ENCODE data around the gene TPK1.
"Not testable (repeated sequence)": the region's sequence is repeated elsewhere in the genome, so short reads cannot be mapped to it uniquely, and the experiment has no call there.

Gene TPK1

DNA sequence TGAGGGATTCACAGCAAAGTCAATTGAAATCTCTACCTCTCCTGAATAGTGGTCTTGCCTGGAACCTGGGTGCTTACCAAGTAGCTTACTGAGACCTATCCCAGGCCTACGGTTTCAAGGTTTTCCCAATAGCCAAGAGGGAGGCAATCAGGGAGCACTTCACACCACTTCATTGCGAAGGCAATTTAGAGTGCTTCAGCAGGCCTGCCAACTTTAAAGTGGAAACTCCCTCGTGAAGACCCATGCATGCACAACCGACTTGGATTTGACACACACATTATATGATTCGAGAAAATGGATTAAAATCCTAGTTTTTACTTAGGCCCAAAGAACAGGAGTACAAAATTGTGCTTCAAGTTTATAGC, 380.8 kb downstream of the TPK1 start:
- DNase-seq = no peak

DNA sequence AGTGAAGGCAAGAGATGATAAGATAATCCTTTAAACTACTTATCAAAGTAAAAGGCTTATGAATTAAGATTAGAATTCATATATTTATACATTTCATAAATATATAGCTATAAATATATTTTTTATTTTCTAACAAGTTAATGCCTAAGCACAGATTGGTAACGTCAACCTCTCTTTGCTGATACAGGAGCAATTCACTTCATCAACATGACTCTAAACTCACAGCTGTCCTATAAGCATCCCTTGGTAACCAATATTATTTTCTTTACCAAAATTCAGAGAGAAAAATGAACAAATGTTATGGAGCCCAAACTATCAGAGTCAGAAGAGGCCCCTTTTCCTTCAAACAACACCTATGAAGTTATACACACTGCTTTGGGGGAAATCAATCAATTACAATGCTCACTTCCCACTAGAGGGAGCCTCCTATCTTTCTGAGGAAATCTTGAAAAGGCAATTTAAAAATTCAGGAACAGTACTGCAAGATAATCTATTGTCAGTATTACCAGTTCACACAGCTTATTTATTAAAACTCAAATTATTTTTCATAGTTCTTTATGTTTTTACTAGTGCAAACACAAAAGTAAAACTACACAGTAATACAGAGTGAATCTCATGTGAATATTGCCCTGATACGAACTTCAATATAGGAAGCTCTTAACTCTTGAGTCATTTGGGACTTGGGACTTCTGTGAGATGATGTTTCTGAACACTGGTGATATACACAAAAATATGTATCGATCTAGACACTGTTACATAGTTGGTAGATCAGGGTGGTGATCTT, 381.4 kb downstream of the TPK1 start:
- no peak for DNase-seq

DNA sequence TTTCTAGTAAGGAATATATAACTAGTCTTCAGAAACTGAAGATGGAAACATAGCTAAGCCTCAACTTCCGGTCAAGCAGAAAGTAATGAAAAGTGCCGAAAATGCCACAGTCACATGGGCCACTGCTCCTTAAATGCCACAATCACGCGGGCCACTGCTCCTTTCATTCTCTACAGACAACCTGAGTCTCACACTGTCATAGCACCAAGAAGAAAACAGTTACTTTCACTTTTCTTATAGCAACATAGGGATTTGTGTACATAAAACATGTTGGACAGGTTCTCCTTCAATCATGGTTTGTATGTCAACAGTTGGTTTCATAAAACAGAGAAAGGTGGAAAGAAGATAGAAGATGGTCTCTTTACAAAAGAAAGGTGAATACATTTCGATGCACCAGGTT, 383.8 kb downstream of the TPK1 start:
- no peak for DNase-seq

DNA sequence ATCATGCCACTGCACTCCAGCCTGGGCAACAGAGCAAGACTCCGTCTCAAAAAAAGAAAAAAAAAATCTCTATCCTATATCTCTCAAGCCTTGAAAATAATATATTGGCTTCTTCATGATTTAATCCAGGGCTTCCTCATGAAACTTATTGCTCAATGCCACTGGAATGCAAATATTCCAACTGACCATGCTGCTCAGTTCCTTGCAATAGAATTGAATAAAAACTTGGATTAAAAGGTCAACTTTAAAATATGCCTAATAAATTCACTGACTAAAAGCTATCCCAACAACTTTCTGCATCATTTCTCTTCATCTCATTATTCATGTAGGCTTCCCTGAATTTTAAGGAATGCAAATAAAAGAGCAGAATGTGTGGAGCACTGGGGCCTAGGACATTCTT, 390.3 kb downstream of the TPK1 start:
- no peak for DNase-seq

DNA sequence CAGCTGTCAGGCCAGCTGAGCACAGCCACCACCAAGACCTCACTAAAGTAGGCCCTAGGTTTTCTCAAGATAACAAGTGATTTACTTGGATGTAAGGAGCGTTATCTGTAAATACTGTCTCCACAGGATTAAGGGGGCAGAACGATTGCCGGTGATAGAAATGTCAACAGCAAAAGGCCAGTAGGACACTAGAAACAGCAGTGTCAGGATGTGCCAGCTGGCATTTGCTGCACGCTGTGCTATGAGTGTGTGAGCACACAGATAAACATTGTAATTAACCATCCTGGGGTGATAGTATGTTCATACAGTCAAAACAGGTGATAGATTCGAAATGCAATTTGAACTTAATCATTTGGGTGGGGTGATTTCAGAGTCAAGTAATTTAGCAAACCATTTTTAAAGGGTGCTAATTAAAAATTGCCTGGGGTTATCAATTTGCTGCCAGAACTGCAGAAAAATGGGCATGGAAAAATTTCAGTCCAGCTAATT, 396.1 kb downstream of the TPK1 start:
- no peak for DNase-seq

DNA sequence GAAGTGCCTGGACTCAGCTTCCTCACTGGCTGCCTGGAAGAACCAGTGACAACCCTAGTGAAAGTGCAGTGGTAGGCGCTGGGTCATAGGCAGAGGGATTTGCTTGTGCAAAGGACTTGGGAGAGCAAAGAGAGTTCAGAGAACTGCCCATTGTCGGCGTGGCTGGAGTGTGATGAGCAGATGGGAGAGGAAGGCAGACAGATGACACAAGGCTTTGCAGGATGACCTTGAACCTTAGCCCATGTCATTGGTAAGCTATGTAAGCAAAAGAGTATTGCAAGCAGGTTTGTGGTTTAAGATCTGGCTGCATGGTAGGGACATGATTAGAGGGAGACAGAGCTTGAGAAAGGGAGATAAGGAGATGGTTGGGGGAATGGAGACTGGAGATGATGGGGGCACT, 397.1 kb downstream of the TPK1 start:
- DNase-seq = no peak

DNA sequence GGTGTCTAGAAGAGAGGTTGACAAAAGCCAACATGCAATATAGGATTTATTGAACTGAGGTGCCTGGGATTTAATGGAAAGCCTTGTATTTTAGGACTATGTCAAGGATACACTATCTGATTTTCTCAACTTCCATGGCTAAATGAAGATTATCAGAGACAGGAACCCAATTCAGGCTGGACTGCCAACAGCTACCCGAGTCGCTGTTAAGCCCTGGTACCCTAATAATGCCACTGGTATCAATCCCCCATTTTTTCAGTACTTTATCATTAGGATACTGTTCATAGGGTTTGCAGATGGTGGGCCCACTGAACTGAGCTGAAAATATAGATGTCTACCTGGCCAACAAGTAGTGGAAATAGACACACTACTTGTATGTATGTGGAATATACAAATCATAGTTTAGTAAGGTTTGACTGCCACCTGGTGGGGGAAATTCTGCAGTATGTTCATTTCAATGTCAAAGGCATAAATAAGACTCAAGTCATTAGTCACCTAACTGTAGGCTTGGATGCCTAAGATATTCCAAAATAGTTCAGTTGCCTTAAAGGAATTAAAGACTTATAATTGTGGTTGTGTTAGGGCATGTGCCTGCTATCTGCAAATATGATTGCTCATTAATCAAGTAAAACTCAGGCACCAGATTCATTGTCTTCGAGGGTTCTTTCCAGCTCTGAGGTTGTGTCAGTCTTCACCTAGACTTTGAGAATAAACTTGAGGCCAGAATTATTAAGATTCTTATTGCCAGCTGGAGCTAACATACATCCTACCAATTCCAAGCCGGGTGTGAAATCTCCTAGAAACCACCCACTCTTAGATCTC, 398.3 kb downstream of the TPK1 start:
- no peak for DNase-seq

DNA sequence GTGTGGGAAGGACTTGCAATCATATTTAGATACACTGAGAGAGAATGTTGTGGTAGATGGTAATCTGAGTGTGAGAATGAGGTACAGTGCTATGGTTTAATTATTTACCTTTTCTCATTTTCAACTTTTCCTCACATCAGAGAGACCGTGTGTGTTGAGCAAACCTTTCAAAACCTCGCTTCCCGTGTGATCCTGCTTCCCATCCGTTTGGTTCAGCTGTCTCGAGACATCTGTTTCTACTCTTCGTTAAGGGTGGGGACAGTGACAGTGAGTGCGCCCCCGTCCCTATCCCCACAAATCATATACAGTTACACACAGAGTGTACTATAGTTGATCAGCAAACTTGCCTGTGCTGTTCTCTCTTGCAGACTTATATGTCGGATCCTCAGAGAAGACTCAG, 399.4 kb downstream of the TPK1 start:
- DNase-seq = no peak

DNA sequence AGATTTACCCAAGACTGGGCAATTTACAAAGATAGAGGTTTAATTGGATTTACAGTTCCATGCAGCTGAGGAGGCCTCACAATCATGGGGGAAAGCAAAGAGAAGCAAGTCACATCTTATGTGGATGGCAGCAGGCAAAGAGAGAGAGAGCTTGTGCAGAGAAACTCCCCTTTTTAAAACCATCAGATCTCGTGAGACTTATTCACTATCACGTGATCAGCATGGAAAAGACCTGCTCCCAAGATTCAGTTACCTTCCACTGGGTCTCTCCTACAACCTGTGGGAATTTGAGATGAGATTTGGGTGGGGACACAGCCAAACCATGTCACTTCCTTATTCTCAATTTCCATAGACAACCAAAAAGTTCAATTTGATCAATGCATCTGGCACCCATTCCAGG, 407.4 kb downstream of the TPK1 start:
- DNase-seq = no peak

DNA sequence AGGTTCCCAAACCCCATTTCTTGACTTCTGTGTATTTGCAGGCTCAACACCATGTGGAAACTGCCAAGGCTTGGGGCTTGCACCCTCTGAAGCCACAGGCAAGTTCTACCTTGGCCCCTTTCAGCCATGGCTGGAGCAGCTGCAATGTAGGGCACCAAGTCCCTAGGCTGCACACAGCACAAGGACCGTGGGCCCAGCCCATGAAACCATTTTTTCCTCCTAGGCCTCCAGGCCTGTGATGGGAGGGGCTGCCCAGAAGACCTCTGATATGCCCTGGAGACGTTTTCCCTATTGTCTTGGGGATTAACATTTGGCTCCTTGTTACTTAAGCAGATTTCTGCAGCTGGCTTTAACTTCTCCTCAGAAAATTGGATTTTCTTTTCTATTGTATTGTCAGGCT, 408.3 kb downstream of the TPK1 start:
- DNase-seq = not testable (repeated sequence)

DNA sequence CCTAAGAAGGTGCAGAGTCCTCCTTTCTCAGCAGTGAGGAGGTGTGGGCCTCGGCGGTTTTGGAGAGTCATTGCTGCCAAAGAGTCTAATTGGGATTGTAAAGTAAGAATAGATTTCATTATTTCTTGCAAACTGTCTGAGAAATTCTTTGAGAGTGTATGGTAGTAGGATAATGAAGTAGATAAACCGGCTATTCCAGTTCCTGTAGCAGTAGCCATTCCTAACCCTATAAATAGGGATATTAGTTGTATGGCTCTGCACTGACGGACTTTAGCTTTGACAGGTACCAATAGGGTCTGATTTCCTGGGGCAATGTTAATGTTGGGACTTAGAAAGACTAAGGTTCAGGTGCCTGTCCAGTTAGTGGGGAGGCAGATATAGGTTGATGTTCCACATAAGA, 416.9 kb downstream of the TPK1 start:
- DNase-seq = not testable (repeated sequence)

DNA sequence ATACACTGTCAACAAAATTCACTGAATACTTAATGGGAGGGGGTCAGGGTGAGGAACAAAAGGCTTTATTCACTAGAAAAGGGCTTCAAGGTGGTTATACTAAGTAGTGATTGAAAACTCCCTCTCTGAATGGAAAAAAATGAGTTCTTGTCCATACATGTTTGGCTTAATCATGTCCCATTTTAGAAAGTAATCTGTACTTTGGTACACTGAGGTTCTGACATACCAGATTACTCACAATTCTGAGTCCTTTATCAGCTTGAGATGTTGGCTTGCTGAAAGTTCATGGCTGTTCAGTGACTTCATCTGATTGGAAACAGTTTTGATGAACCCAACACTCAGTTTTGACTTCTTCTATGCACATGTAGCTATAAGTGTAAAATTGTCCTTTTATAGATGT, 419.5 kb downstream of the TPK1 start:
- no peak for DNase-seq

DNA sequence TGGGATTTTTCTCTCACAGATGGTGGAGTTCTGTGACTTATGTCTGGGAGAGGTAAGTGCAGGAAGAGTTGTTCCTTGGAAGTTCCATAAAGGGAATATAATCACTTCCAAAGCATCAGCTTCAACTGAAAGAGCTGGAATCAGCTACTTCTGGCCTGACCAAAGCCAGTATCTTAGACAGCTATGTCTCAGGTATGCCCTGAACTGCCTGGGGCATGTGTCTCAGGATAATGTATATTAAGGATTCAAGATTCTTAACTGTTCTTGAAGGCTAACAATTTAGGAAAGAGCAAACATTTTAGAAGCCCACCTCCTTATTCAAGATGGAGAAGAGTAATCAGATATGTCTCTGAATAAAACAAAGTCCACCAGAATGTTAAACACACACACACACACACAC, 420.0 kb downstream of the TPK1 start:
- no peak for DNase-seq

DNA sequence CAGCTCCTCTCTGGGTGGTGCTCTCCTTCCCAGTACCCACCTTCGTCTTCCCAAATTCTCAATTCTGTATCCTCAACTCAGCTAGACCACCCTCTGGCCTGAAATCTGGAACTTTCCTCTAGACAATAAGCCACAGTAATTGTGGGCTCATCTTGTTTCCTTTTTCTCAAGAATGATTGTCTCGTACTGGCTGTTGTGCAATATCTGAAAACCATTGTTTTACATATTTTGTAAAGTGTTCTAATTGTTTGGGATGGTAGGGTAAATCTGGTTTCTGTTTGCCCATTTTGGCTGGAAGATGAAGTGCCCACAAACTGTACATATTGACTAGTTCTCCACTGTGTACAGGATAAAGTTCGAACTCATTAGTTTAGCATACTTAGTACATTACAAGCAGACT, 421.0 kb downstream of the TPK1 start:
- DNase-seq = no peak

DNA sequence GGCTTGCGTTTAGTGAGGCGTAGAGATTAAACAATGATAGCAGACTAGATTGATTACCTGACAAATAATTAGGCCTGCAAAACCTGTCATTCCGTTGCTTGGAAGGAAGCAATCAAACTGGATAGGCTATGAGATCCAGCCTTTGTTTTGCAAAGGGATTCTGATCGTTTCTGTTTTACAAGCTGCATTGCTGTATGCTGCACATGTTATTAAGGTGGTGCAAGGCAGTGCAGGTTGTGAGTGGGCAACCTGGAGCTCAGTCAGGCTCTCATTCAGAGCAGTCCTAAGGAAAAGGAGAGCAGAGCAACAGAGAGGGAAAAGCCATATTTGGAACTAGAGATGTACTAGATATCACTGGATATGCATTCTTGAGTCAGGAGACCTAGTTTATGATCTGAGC, 425.4 kb downstream of the TPK1 start:
- DNase-seq = no peak

DNA sequence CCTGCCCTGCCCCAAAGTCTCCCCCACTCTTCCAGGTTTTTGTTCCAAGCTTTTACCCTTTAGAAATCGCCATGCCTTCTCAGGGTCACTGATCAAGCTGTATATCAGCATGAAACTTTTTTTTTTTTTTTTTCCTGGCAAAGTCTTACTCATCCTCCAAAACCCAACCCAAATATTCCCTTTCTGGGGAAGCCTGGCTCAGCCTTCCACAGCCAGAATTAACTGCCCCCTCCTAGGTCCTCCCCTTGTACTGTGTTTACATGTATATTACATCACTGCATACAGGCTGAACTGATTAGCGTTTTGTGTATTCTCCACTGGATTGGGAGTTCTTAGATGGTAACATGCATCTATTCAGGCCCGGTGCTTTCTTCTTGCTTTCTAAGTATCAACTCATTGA, 427.7 kb downstream of the TPK1 start:
- DNase-seq = no peak

DNA sequence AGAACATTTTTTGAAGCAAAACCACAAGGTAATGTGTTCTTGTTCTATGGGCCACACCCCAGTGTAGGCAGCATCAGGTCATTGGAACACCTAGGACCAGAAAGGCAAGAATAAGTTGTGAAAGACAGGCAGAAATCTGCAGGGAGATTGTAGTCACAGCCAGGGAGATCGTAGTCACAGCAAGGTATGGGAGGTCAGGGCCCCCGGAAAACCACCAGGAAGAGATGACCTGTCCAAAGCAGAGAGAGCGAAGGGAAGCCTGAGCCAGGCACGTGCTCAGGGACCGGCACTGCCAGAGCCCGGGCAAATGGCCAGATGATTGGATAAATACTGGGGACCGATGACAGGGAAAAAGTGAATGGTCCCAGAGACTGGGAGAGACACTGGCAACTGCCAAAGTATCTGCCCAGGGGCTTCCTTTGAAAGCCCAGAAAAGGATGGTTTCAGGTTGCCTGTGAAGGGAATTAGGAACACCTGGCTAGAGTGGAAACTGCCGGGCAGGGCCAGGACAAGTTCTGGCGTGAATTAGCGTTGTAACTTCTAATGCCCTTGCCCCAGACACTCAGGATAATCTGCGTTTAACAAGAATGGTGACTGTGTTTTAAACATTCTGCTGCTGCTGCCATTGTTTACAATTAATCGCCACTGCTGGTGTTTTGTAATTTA, 428.5 kb downstream of the TPK1 start:
- DNase-seq = no peak

DNA sequence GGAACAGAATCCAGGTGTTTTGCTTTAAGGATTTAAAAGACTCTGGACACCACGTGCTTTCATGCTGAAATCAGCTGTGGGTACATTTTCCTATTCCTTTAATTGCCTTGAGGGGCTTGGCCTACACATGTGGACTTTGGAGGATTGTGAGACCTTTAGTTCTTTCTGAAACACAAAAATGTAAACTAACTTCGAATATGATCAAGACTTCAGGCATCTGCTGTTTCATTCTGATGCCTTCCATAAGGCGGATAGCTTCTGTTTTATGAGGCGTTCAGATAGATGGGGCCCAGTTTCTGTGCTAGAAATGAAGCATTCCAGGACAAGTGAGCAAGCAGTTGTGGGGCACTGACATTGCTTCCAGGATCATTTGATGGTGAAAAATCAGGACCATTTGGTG, 430.9 kb downstream of the TPK1 start:
- DNase-seq = no peak

DNA sequence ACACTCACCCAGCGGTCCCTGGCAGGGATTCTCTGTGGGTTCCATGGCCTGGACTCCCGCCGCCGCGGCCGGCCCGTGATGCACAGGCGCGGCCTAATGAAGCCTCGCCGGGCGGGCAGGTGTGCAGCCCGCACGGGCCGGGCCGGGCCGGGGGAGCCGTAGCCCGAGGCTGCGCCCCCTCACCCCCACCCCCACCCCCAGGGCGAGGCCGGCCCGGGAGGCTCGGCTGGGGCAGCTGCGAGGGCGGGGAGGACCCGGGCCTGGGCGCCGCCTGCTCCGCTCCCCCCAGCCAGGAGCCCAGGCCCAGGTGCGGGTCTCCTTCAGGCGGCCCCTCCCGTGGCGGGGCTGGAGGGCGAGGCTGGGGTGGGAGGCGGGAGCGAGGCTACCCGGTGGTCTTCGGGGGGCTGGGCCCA, 432.2 kb downstream of the TPK1 start, which contains the start of gene NOBOX:
NOBOX (minus strand) TSS at position 45 of the 413 bp plus-strand sequence.
- no peak for DNase-seq

DNA sequence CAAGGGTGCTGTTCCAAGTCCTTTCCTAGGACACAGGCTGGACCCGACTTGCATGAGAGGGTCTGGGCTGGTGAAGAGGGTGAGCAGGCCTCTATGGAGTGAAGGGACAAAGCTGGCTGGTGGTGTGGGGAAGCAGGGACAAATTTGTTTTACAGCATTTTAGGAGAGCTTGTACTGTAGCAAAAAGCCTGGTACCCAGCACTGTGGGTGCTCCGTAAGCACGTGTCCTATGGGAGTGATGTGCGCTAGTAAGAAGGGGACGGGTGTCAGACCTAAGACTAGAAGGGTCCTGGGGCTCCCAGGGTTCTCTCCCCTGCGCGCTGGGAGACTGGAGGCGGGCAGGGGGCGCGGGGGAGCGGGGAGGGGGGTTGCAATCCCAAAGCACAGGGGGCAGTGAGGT, 432.8 kb downstream of the TPK1 start:
- no peak for DNase-seq
